Common myeloid progenitor, CD34-positive (primary cell): Measurements from ENCODE around the gene DLX4.

Source experiments
- CTCF ChIA-PET: fragments of 350-600 bp; sonication (Branson Sonifier 250); formaldehyde crosslinking; loops from one replicate; lab custom pipeline; 2021; ENCODE audit warnings: antibody characterized with exemption; lab: Charles Lee
- POLR2A ChIA-PET: fragments of 350-600 bp; sonication (Branson Sonifier 250); formaldehyde crosslinking; loops from one replicate; lab custom pipeline; 2021; ENCODE audit warnings: antibody characterized with exemption; lab: Charles Lee
- DNase-seq, 3 donors: peaks; one replicate each; pipeline versions ENCODE4 v3.0.0 to v3.0.0-alpha.2; 2013
- H3K27ac ChIP-seq, 2 experiments: 1 replicate in 1 of 2; 2 replicates in 1 of 2; pipeline ENCODE4 v1.7.0; 2013; ENCODE audit warnings: inconsistent platforms in 2 of 2, low read length in 2 of 2, mild to moderate bottlenecking in 2 of 2, low read depth in 1 of 2, moderate library complexity in 1 of 2; ENCODE audit not compliant: severe bottlenecking in 2 of 2, insufficient read depth in 1 of 2, poor library complexity in 1 of 2
- H3K27me3 ChIP-seq, 5 experiments: replicated peaks in 2 of 5; 1 replicate in 3 of 5; 2 replicates in 2 of 5; pipeline versions ENCODE4 v1.6.1 to v1.7.0; 2013; ENCODE audit warnings: low read length in 4 of 5, mild to moderate bottlenecking in 2 of 5, moderate library complexity in 2 of 5, inconsistent platforms in 1 of 5; ENCODE audit not compliant: insufficient read depth in 5 of 5, control insufficient read depth in 4 of 5
- H3K36me3 ChIP-seq, 4 experiments: 1 replicate in 2 of 4; 2 replicates in 2 of 4; pipeline versions ENCODE4 v1.6.1 to v1.7.0; 2013; ENCODE audit warnings: low read length in 3 of 4, control low read depth in 1 of 4, mild to moderate bottlenecking in 1 of 4; ENCODE audit not compliant: control insufficient read depth in 4 of 4, insufficient read depth in 4 of 4
- H3K4me1 ChIP-seq, 4 experiments: 1 replicate in 3 of 4; 2 replicates in 1 of 4; pipeline versions ENCODE4 v1.6.1 to v1.7.1; 2013; ENCODE audit warnings: low read length in 3 of 4, mild to moderate bottlenecking in 3 of 4, control low read depth in 1 of 4, inconsistent platforms in 1 of 4, moderate library complexity in 1 of 4; ENCODE audit not compliant: control insufficient read depth in 4 of 4, insufficient read depth in 4 of 4; ENCODE audit errors: control extremely low read depth in 1 of 4
- H3K4me3 ChIP-seq, 7 experiments: 1 replicate in 4 of 7; 2 replicates in 3 of 7; pipeline versions ENCODE4 v1.5.1 to v1.7.0; 2013; ENCODE audit warnings: mild to moderate bottlenecking in 7 of 7, low read length in 6 of 7, moderate library complexity in 6 of 7, inconsistent platforms in 2 of 7, low read depth in 2 of 7, control low read depth in 1 of 7; ENCODE audit not compliant: insufficient read depth in 4 of 7, control insufficient read depth in 1 of 7; ENCODE audit errors: extremely low read depth in 1 of 7
- H3K9me3 ChIP-seq, 5 experiments: 1 replicate in 4 of 5; 2 replicates in 1 of 5; pipeline versions ENCODE4 v1.6.1 to v1.7.1; 2013; ENCODE audit warnings: low read length in 4 of 5, mild to moderate bottlenecking in 2 of 5, inconsistent platforms in 1 of 5, low read depth in 1 of 5, moderate library complexity in 1 of 5; ENCODE audit not compliant: control insufficient read depth in 4 of 5, insufficient read depth in 2 of 5; ENCODE audit errors: control extremely low read depth in 1 of 5
- WGBS: methylation state at CpG from one replicate; pipeline ENCODE4 v1.1.5; 2013; ENCODE audit not compliant: insufficient coverage; 5-methylcytosine and 5-hydroxymethylcytosine counted together

Gene DLX4

GRCh38 chr17:49926886-49927285, 42.1 kb upstream of the DLX4 start:
- peaks cover 0 to 8% (median 3%) of the 10 kb centered on the region in 4 experiments for H3K4me1 ChIP-seq
- H3K4me3 ChIP-seq = no peak overlapping the region
- no peaks in the 10 kb centered on the region for H3K36me3 ChIP-seq
- WGBS = 88% methylated on average over 13 of the region's 13 CpGs
- DNase-seq = no peak
- H3K27me3 ChIP-seq = peaks cover 0 to 27% (median 13%) of the 10 kb centered on the region in 5 experiments
- H3K9me3 ChIP-seq = no peaks in the 10 kb centered on the region
- ChIA-PET CTCF (interaction anchor here (0.6 to 3.4 kb wide), 6 partner anchors 11 to 168 kb away, joined by 3 to 14 read pairs (median 4); partner anchors contain the start of gene PDK2), POLR2A (interaction anchor here (0.5 to 0.6 kb wide), 2 partner anchors 15 to 126 kb away, joined by 3 to 4 read pairs; no protein-coding TSS in a partner anchor)
- no peak overlapping the region for H3K27ac ChIP-seq

- peak in 2 of 3 donors; percentile 8 to 10 for DNase-seq
- Histone ChIP-seq H3K4me1 (peaks cover 0 to 12% (median 3%) of the 10 kb centered on the region in 4 experiments), H3K9me3 (no peaks in the 10 kb centered on the region), H3K27ac (no peak overlapping the region), H3K36me3 (no peaks in the 10 kb centered on the region), H3K4me3 (no peak overlapping the region), H3K27me3 (peaks cover 0 to 34% (median 16%) of the 10 kb centered on the region in 5 experiments)
- 57% methylated on average over 6 of the region's 10 CpGs for WGBS
- CTCF ChIA-PET = interaction anchor here (0.5 to 3.4 kb wide), 9 partner anchors 11 to 70 kb away, joined by 3 to 14 read pairs (median 4); no protein-coding TSS in a partner anchor
- POLR2A ChIA-PET = no interaction called here
Measured at GRCh38 chr17:49928126-49928800, 40.7 kb upstream of the DLX4 start.

GRCh38 chr17:49928837-49929475, 40.0 kb upstream of the DLX4 start:
- 100% methylated on average over 2 of the region's 6 CpGs for WGBS
- no peak for DNase-seq
- Histone ChIP-seq H3K27me3 (peaks cover 0 to 34% (median 16%) of the 10 kb centered on the region in 5 experiments), H3K4me1 (peaks cover 0 to 12% (median 3%) of the 10 kb centered on the region in 4 experiments), H3K4me3 (no peak overlapping the region), H3K27ac (no peak overlapping the region), H3K9me3 (no peaks in the 10 kb centered on the region), H3K36me3 (no peaks in the 10 kb centered on the region)
- ChIA-PET CTCF (interaction anchor here (1.5 to 3.4 kb wide), 3 partner anchors 23 to 69 kb away, joined by 3 to 14 read pairs (median 12); no protein-coding TSS in a partner anchor), POLR2A (no interaction called here)

DNA sequence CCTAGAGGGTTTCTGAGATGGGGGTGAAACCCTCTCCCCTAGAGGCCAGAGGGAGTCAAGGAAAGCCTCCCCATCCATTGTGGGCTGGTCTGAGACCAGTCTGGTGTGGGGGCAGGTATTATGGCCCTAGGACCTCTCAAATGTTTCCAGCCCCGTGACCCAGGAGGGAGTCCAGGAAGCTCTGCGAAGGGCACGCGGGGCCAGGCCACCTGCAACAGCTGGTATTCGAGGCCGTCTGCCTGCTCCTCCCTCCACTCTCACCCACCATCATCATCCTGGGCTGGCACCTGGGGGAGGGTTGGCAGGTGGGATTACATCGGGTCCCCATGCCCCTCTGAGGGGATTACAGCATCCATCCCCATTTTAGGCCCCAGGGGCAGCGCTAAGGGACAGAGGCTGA, 38.1 kb upstream of the DLX4 start:
- 92% methylated on average over 4 of the region's 8 CpGs for WGBS
- Histone ChIP-seq H3K27me3 (peaks cover 0 to 31% (median 17%) of the 10 kb centered on the region in 5 experiments), H3K4me1 (peaks cover 0 to 12% (median 3%) of the 10 kb centered on the region in 4 experiments), H3K27ac (no peak overlapping the region), H3K4me3 (no peak overlapping the region), H3K9me3 (no peaks in the 10 kb centered on the region), H3K36me3 (no peaks in the 10 kb centered on the region)
- no peak for DNase-seq
- ChIA-PET CTCF (interaction anchor here (0.8 to 1.5 kb wide), 3 partner anchors 25 to 48 kb away, joined by 3 to 4 read pairs (median 3); no protein-coding TSS in a partner anchor), POLR2A (interaction anchor here (0.6 to 0.7 kb wide), 2 partner anchors 479 to 554 kb away, joined by 3 read pairs; no protein-coding TSS in a partner anchor)

DNA sequence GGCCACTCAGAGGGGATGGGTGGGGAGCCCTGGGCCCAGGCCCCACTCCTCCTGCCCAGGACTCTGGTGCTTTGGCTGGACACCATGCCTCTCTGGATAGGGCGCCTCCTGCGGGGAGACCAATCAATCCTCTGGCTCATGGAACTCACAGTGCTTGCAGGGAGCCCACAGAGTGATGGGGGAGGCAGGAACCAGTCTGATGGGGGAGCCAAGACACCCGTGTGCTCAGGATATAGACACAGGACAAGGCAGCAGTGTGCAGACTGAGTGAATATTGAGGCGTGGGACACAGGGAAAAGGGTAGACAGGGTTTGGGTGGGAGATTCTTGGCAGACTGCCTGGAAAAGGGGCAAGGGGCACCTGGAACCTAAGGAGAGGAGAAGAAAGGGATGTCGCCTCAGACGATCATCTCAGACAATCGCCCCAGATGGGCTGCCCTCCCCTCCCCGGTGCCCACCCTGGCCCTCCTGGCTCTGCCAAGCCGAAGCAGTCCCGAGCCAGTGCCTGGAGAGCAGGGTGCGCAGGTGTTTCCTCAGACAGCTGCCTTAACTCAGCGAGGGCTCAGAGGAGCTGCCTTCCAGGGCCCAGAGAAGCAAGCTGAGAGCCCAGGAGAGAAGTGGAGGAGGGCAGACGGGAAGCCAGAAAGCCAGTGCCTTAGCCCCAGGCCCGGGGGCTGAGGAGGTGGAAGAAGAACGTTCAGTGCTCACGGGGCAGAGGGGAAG, 37.4 kb upstream of the DLX4 start:
- POLR2A ChIA-PET = no interaction called here

GRCh38 chr17:49932138-49932723, 36.8 kb upstream of the DLX4 start:
- no peak for DNase-seq
- no peaks in the 10 kb centered on the region for H3K36me3 ChIP-seq
- no peak overlapping the region for H3K4me3 ChIP-seq
- ChIA-PET CTCF (interaction anchor here (0.8 to 1.2 kb wide), 4 partner anchors 10 to 65 kb away, joined by 3 to 5 read pairs (median 3); no protein-coding TSS in a partner anchor), POLR2A (no interaction called here)
- no peaks in the 10 kb centered on the region for H3K9me3 ChIP-seq
- WGBS = 96% methylated on average over 10 of the region's 17 CpGs
- peaks cover 0 to 12% (median 3%) of the 10 kb centered on the region in 4 experiments for H3K4me1 ChIP-seq
- no peak overlapping the region for H3K27ac ChIP-seq
- peaks cover 0 to 31% (median 14%) of the 10 kb centered on the region in 5 experiments for H3K27me3 ChIP-seq

More for the DNA sequence above, 37.4 kb upstream of the DLX4 start:
- CTCF ChIA-PET = interaction anchor here (0.8 to 1.5 kb wide), 6 partner anchors 10 to 49 kb away, joined by 3 to 5 read pairs (median 3); no protein-coding TSS in a partner anchor
- peaks cover 0 to 31% (median 17%) of the 10 kb centered on the region in 5 experiments for H3K27me3 ChIP-seq
- WGBS = 72% methylated on average over 5 of the region's 16 CpGs
- H3K9me3 ChIP-seq = no peaks in the 10 kb centered on the region
- H3K36me3 ChIP-seq = no peaks in the 10 kb centered on the region
- peak in 2 of 3 donors; percentile 45 to 63 for DNase-seq
- H3K4me3 ChIP-seq = no peak overlapping the region
- no peak overlapping the region for H3K27ac ChIP-seq
- H3K4me1 ChIP-seq = peaks cover 0 to 12% (median 3%) of the 10 kb centered on the region in 4 experiments
